Activated CD8-positive, alpha-beta memory T cell treated with anti-CD3 and anti-CD28 coated beads for 48 hours (primary cell): ENCODE results near the gene SLC9A9.

Source experiments
- DNase-seq, 3 experiments: peaks; one replicate each; pipeline ENCODE4 v3.0.0-alpha.2; 2020; ENCODE audit warnings: low read depth in 2 of 3, low spot score in 2 of 3

SLC9A9 gene

DNA sequence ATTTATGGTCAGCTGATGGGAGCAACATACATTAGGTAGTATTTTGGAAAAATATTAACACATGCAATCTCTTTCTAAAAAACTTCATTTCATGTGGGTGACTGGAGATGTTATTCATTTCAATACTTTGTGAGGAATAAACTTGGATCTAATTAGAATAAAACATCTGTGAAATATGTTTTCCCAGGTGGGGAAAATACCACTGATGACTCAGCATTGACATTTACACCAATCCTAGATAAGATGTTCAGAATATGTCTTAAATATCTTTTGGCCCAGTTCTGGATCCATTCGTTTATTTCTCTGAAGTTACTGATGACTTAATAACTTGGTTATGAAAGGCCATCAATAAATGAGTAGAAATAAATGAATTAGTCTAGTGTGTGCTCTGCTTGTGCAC lies 481.1 kb downstream of the SLC9A9 start:
- DNase-seq = no peak

DNA sequence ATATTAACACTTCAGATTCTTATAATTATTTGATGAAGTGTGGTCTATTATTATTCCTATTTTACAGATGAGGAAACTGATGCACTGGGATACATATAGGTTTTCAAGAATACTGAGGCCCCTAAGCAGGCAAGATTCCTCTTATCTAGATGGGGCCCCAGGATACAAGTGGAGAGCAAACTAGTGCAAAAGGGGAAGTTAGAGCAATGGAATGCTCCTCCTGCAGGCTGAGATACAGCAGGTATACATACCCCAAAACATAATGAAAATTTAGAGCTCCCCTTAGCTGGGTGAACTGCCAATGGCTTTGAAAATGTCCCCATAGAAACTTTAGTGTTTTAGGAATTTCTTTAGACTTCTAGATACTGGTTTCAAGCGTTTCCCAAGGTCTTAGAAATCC lies 481.6 kb downstream of the SLC9A9 start:
- no peak for DNase-seq

DNA sequence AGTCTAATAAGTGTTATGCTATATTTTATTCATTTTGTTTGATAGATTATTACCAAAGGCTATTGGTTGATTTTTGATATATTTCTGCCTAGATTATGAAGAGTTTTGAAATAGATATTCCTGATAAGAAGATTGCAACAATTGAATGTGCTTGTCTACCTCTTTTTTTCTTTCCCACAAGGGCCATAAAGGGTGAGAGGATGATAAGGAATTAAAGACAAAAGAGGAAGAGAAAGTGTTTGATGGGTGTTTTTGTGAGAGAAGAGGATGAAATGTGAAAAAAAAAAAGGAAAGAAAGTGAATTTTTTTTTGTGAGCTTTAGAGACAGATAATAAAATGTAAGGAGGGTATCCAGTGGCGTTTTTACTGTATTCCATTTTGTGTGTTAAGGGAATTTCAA lies 484.3 kb downstream of the SLC9A9 start:
- no peak for DNase-seq

DNA sequence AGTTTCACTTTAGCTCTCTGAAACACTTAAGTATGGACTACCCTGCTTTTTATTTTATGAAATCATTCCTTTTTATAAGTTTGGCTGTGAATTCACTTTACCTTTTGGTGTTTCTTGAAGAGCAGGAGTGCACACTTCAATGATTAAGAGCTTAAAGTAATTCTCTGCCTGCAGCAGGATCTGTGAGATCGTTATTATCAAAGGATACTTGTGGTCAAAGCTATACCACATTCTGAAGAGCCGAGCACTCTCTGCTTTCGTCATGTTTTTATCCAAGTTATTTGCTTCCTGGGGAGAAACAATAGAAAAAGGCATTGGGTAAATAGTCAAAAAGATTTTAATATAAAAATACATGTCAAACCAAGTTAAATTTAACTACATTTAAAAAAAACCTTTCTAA lies 485.0 kb downstream of the SLC9A9 start:
- DNase-seq = no peak

DNA sequence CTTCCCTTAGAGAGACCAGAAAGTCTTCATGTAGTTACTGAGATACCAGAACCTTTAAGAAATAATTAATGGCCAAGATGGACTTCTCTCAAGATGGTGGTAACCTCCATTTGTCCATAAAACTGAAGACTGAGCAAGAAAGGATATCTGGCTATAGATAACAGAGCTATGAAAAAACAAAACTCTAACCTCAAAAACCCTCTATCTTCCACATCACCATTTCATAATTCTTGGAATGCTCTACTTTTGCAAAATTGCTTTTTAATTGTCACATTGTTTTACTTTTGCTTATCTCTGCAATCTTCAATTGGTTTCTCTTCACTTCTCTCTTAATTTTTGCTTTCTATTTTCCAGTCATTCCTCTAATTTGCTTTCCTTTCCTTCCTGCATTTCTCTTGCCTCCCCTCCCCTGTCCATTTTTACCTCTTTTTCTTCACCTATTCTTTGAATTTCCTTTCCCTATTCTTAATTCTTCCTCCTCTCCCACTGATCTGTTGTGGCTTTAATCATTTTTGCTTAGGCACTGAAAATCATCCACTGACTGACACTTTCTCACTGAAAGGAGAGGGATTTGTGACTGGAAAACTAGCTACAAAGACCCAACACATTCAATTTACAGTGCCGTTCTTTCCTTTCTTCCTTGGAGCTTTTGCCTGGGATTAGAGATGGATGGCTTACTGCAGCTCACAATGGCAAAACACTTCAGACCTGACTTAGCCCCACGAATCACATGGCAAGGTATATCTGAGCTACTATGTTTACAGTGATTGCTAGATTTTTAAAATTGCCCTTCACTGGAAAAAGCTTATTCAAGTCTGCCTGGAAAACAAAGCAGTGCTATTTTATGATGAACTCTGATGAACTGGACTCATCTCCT lies 485.9 kb downstream of the SLC9A9 start:
- DNase-seq = no peak

DNA sequence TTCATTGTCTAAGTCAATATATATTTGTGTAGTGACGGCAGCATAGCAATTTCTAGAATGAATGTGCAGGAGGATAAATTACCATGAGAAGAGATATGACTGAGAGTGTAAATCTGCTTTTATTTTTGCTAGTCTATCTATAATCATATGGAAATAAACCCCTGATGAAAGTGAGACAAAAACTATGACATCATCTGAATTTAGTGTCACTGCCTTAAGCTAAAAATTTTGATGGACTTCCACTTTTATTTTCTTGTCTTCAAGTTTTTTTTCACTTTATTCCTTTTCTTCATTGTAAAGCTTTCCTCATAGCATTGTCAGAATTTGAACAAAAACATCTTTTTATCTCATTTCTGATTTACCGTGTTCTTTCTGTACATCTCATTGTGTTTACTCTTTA lies 486.7 kb downstream of the SLC9A9 start:
- no peak for DNase-seq

DNA sequence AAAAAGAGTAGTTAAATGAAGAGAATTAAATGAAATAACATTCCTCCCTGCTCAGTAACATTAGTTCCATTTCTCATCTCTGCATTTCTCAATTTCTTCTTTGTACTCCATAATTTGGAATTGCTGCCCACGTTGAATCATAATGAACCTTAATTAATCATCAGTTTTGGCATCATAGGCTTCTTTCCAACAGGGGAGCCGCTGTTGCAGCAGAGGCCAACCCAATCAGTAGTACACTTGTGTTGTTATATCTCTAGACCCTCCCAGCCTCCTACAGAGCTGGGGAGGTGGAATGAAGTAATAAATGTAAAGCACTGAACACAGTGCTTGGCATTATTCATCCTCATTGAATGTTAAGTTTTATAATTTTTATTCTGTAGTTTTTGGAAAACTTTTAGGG lies 488.0 kb downstream of the SLC9A9 start:
- DNase-seq = no peak

DNA sequence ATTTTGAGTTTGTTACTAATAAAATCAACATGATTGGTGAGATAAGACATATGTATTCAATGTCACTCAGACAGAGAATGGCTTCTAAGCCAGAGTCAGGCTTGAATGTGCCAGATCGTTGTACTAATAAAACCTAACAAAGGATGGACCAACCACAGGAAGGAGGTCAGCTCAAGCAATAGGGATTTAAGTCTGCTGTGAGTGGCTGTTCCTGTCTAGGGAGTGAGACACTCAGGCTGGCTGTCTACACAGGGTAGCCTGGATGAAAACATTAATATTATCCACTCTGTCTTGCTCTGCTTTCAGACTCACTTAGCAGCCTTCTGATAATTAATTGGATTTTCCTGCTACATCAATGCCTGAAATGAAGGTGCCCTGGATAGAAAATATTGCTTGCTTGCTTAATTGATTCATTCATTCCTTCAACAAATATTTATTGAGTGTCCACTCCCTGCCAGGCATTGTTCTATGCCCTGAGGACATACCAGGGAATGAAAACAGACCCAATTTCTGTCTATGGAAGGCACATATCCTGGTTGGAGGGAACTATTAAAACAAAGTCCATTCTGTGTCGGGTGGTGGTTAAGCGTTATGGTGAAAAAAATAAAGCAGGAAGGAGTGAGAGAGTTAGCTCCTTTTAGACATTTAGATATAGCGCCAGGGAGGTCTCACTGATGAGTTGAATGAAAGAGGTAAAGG lies 489.3 kb downstream of the SLC9A9 start:
- no peak for DNase-seq

DNA sequence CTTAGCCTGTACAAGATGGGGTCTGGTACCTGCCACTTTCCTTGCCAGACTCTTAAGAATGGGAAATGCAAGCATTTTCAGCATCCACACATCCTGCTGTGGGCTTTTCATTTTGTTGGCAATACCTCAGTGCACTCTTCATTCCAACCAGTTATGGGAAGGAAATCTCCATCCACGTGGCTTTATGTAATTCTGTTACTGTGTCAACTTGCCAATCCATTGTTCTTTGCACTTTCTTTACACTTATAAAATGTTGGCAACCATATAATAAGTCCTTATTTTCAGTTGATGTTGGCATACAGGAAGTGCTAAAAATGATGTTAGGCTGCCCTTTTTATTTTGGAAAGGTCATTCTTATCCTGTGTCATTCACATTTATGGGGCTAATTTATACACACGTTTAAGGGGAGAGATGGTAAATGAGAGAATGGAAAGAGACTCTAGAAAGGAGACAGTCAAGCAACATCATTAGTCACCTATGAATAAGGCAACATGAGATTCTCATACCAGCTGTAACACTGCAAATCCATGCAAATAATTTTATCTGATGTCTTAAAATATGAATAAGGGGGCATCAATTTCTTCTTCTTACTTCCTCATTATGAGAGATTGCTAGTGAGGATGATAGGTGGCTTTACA lies 490.0 kb downstream of the SLC9A9 start:
- no peak for DNase-seq

DNA sequence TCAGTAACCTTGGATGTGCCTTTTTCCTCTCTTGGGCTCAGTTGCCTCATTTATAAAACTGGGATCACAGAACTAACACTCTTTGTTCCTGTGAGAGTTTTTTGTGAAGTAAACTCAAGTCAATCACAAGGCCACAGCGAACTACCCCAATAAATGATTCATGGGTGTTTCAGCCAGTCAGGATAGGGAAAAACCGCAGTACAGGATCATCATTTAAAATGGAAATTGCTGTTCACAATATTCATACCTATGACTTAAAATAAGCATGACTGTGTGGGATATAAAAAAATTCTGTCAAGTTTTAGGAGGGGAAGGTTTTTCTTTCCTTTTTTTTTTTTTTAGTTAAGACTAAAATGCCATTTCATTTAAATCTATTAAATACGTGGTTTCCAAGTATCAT lies 490.6 kb downstream of the SLC9A9 start:
- no peak for DNase-seq

DNA sequence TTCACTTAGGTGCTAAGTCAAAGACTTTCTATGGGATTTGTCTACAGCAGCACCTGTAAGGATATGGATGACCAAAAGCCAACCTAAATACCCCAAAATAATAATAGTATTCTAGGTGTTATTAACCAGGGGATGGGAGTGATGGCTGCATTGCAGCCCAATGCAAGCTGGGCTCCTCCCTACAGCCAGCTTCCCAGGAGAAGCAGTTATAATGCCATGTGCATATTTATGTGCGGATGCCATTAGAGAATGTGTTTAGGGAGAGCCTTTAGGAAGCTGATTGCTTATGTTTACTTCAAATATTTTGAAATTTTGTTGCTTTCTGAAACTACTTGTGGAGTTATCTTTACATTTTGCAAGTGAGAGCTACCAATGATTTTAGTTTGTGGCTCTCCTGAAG lies 491.4 kb downstream of the SLC9A9 start:
- no peak for DNase-seq

DNA sequence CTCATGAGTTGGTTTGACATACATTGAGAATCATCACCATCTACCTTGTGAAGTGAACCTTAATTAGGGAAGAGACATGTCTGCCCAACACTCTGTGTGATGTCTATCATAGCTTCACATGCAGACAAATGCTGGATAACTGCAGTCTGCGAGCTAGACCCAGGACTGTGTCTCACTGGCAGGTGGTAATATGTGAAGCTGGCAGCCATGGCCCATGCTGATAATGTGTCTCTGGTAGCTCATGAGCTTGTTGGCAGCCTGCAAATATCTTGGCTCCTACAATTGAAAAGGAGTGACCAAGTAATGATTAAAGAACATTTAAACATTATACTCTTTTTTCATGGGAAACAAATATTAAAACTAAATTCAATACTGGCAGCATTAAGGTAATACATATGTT lies 493.9 kb downstream of the SLC9A9 start:
- DNase-seq = no peak

DNA sequence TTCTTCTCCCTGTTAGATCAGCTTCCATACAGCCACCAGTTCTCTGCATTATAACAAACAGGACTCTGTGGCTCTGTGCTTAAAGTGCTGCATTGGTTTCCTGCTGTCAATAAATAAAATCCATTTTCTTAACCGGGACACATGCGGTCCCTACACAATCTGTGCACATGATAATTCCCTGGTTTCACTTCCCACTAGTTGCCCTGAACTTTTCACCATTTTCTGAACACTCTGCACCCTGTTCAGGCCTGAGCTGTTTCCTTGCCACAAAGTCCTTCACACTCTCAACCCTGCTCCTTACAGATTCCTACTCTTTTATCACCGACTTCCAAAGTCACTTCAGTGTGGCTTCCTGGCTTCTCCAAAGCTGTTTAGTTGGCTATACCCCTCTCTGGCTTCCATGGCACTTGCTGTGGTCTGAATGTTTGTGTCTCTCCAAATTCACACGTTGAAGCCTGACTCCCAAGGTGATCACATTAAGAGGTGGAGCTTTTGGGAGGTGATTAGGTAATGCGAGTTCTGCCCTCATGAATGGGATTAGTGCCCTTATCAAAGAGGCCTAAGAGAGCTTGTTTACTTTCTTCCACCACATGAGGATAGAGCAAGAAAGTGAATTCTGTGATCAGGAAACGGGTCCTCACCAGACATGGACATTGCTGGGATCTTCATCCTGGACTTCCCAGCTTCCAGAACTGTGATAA lies 495.3 kb downstream of the SLC9A9 start:
- no peak for DNase-seq

DNA sequence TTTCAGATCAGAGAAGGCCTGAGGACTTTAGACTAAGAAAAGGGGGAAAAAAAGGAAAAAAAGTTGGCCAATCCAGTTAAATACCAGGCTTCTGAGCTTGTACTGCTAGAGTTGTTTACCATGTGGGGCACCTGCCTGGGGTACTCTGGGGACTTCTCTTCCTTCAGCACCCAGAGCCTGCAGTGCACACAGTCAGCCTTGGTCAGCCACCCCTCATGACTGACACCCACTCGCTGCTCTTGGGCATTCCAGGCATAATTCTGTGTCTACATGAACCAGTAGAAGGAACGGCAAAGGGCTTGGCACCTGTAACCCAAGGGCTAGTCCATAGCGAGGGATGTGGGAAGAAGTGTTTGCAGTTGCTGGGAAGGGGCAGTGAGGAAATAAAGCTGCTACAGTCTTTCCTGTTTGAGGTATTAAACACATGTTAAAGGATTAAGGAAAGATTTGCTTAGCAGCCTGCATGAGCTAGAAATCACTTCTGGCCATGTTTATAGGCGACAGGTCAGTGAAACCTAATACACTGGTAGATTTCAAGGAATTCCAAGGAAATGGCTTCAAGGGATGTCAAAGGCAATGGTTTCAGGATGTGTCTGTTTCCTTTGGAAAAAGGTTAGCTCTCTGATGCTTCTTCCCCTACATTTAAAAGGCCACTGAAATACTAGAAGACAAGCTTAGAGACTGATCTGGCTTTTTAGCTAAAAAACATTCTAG lies 496.2 kb downstream of the SLC9A9 start:
- no peak for DNase-seq

DNA sequence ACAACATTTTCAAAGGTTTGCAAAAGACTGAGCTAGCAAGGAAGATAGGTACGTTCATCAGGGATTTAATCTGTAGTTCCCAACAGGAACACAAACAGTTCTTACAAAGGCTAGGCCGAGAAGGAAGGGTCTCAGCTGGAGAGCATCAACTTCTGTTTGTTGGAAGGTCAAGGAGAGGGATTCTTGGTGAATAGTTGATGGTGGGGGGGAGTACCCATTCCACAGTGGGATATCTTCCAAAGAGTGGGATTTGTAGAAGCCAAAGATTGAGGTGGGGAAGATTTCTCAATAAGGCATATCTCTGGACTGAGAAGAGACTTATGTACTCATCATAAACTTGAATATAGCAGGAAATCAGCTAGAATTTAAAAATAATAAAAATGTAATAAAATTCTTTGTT lies 496.9 kb downstream of the SLC9A9 start:
- DNase-seq = no peak

DNA sequence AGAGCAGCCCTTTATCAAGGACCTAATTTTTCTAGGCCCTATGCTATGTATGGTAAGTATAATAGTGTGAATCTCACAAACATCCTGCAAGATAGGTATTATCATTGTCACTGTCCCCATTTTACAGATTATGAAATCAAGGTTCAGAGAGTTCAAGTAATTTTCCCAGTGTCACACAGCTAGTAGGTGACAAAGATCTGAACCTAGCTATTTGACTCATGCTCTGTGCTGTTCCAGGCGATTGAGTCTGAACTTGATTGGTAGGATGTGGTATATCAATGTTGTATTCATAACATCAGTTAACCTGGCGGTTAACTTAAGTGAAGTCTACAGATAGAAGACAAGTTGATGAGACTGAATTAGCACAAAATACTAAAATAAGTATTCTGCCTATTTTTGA lies 498.8 kb downstream of the SLC9A9 start:
- DNase-seq = no peak

DNA sequence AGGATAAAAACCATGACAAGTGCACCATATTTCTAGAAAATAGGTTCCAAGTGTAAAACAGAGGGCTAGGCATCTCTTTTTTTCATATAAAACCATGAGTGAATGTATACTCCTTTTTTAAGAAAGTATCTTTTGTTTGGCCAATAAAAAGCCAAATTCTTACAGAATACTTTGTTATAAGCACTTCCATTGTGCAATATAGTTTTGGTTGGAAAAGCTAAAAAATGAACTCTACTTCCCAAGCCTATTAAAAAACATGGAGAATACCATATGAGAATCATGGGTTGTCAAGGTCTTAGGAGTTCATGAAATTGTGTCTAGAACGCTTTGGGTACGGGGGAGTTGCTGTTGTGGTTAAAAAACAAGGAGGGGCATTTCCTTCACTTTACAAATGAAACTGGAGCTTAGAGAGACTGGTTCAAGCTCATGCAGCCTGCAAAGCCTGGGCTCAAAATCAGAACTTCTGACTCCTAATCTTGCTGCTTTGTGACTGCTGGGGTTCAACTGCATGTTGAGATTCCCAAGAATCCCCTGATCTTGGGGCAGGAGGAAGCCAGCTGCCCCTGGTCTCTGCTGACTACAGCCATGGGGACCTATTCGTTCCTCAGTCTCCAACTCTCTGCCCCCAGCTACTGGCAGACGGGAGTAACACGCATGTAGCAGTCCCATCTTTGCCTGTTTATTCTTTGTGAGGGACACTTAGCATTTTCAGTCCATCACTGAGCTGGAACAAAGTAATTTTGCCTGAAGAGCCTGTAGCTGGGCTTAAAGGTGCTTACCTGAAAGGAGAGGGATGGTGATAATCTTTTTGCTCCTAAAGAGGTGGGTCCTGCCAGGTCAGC lies 499.6 kb downstream of the SLC9A9 start:
- no peak for DNase-seq

DNA sequence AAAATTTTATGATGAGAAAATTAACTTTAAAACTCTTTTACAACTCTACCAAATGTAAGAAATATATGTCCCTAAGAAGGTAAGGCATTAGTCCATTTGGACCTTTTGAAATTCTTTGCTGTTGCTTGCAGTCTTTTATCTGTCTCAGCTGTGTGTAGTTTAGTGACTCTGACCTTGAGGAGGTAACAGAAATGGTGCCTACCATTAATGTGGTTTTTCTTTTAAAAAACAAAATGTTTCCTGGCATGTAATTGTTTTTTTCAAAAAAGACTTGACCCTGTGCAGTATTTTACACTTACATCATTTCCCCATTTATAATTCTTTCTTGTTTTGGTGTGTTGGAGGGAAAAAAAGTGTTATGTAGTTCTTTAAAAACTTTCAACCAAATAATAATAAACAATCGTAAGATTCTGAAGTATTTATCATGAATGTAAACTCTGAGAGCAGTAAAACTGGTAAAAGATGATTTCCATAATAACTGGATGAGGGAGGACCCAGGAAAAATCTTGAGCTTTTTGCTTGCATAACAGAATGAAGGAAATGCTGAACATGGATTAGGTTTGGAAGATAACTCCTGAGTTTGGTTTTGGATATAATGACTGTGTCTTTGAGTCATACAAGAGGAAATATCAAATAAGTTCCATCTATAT lies 503.6 kb downstream of the SLC9A9 start:
- DNase-seq = no peak

DNA sequence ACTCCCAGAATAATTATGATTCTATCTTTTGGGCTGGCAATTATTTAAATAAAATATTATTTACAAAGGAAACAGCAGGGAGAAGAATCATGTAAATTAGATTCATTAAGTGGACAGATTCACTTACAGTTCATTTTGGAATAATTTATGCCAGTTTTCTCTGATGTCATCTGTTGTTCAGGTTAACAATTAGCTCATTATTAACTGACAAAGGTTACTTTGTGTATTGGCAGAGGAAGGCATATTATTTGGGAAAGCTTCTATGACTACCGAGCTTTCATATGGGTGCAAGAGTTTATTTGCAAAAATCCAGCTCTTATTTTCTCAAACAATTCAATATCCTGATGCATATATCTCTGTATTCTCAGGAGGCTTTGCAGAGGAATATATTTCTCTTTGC lies 504.3 kb downstream of the SLC9A9 start:
- no peak for DNase-seq

DNA sequence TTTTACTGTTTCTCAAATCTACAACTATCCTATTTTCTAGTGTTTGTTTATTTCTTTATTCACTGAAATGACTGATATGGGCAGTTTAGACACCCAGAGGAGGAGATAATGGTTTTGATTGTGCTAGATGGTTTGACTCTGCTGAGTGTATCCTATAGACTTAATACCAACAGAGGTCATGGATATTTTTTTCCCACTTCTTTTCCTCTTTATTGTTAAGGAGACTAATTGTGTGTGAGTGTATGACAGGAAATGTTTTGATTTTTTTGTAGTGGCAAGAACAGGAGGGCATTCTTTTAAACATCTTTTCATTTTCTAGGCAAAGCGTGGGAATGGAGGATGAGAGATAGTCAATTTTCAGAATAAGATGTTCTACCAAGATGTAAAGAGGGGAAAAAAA lies 505.2 kb downstream of the SLC9A9 start:
- DNase-seq = no peak
